HFFc6 (cell line): ENCODE measurements around the gene CMTM1. TPM values are rescaled to one million over a fixed set of nuclear protein-coding genes. Genes with fewer than 3 reads are reported as not detected.
A peak's percentile ranks its signal among the peaks of the same experiment; 100 is the strongest.

Source experiments
- DNase-seq: peaks from one replicate; pipeline ENCODE4 v3.0.0-alpha.2; 2018
- H3K27ac Mint-ChIP-seq: 2 replicates; pipeline ENCODE4 v1.8.0; 2020; ENCODE audit warnings: mild to moderate bottlenecking, mixed read lengths
- H3K27me3 Mint-ChIP-seq: 2 replicates; pipeline ENCODE4 v1.8.0; 2021; ENCODE audit warnings: mild to moderate bottlenecking, moderate library complexity, mixed read lengths; ENCODE audit not compliant: insufficient read depth
- H3K36me3 Mint-ChIP-seq: 2 replicates; pipeline ENCODE4 v1.8.0; 2021; ENCODE audit warnings: low read depth, mixed read lengths
- H3K4me1 Mint-ChIP-seq: 2 replicates; pipeline ENCODE4 v1.8.0; 2020; ENCODE audit warnings: low read depth, mixed read lengths
- H3K4me3 Mint-ChIP-seq: 2 replicates; pipeline ENCODE4 v1.8.0; 2020; ENCODE audit warnings: mild to moderate bottlenecking, moderate library complexity, mixed read lengths
- H3K9me3 Mint-ChIP-seq: 2 replicates; pipeline ENCODE4 v1.8.0; 2020; ENCODE audit warnings: mild to moderate bottlenecking, mixed read lengths
- total RNA-seq, 6 experiments: library from RNA; stranded (reverse); fragmentation: NEBNext Ultra II Directional; extraction: Animal tissue kit (Norgen Biotek cat#: 25700); gene quantifications; 2 replicates in 1 of 6; 3 replicates in 5 of 6; pipeline ENCODE4 v1.2.3, GENCODE V29; 2021
- TF ChIP-seq, protein P1 (sequence below): fragments of 200-600 bp; sonication (generic); IDR thresholded peaks from 2 replicates; pipeline ENCODE4 v1.5.0; 2021; ENCODE audit warnings: antibody characterized with exemption, mild to moderate bottlenecking

CMTM1 gene
- total RNA-seq, 6 experiments from 2014 or later, result 4.2 to 5.5 (median 4.9) TPM

DNA sequence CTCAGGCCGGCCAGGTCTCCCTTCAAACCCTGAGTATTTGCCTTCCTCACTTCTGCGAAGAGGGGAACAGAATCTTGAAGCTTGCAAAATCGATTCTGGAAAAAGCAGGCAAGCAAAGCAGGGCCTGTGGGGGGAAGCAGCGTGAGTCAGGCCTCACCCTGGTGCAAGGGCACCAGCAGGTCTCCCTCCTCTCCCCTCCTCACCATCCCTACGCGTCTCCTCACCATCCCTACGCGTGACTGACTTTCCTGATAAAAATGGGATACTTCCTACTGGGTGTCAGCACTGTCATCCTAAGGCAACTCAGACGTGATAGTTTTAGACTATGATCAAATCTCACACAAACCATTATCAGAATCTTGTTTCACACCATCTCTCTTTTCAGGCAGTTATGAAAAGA is 50.4 kb downstream of the CMTM1 start:
- TF ChIP-seq, protein P1, sequence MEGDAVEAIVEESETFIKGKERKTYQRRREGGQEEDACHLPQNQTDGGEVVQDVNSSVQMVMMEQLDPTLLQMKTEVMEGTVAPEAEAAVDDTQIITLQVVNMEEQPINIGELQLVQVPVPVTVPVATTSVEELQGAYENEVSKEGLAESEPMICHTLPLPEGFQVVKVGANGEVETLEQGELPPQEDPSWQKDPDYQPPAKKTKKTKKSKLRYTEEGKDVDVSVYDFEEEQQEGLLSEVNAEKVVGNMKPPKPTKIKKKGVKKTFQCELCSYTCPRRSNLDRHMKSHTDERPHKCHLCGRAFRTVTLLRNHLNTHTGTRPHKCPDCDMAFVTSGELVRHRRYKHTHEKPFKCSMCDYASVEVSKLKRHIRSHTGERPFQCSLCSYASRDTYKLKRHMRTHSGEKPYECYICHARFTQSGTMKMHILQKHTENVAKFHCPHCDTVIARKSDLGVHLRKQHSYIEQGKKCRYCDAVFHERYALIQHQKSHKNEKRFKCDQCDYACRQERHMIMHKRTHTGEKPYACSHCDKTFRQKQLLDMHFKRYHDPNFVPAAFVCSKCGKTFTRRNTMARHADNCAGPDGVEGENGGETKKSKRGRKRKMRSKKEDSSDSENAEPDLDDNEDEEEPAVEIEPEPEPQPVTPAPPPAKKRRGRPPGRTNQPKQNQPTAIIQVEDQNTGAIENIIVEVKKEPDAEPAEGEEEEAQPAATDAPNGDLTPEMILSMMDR, result no peak
- DNase-seq, result no peak
- Mint-ChIP-seq H3K27ac (no peak overlapping the region), H3K4me3 (no peak overlapping the region), H3K27me3 (no peaks in the 10 kb centered on the region; the same call in none of the 2 replicates), H3K9me3 (no peaks in the 10 kb centered on the region), H3K4me1 (peaks cover 51% of the 10 kb centered on the region), H3K36me3 (peaks cover 13% of the 10 kb centered on the region; the same call in 1 of the 2 replicates)

DNA sequence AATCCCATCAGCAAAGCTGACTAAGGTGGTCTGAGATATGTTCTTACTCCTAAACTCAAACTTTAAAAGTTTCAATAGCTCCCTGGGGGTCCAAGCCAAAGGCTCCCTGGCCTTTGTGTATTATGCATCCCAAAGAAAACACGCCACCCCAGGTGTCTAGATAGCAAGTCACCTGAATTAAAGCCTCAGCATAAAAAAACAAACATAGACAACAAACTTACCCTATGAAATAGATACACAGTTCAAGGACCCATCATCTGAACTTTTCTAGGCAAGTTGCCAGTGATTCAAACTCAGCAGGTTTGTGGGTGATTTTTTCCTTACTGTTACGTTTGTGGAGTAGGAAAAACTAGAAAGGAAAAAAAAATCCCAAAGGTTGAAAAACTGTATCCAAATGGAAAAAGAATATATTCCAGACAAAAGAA is 50.8 kb downstream of the CMTM1 start:
- peaks cover 1% of the 10 kb centered on the region for H3K27me3 Mint-ChIP-seq
- H3K4me3 Mint-ChIP-seq, result no peak overlapping the region
- no peak for DNase-seq
- TF ChIP-seq, protein P1, result no peak
- H3K4me1 Mint-ChIP-seq, result peaks cover 53% of the 10 kb centered on the region
- H3K36me3 Mint-ChIP-seq, result peaks cover 13% of the 10 kb centered on the region; the same call in 1 of the 2 replicates
- H3K9me3 Mint-ChIP-seq, result no peaks in the 10 kb centered on the region
- no peak overlapping the region for H3K27ac Mint-ChIP-seq

DNA sequence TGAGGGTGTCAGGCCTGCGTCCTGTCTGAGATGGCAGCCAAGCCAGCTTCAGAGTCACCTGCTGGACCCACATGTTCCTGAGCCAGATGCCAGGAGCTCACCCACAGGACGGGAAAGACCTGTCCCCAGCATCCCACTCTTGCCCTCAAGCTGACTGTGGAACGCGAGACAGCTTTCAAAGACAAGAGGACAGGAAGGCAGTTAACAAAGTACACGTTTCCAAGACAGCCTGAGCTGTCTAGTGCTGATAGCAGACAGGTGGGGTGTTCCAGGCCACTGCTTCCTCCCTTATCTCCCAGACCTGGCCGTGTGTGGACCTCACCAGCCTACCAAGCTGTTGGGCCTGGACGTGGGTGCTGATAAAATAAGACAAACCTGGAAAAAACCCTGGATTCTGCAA is 51.5 kb downstream of the CMTM1 start:
- Mint-ChIP-seq H3K9me3 (no peaks in the 10 kb centered on the region), H3K4me3 (no peak overlapping the region), H3K4me1 (peaks cover 53% of the 10 kb centered on the region), H3K27ac (no peak overlapping the region), H3K27me3 (peaks cover 1% of the 10 kb centered on the region), H3K36me3 (peaks cover 18% of the 10 kb centered on the region)
- DNase-seq, result no peak
- TF ChIP-seq, protein P1, result no peak

DNA sequence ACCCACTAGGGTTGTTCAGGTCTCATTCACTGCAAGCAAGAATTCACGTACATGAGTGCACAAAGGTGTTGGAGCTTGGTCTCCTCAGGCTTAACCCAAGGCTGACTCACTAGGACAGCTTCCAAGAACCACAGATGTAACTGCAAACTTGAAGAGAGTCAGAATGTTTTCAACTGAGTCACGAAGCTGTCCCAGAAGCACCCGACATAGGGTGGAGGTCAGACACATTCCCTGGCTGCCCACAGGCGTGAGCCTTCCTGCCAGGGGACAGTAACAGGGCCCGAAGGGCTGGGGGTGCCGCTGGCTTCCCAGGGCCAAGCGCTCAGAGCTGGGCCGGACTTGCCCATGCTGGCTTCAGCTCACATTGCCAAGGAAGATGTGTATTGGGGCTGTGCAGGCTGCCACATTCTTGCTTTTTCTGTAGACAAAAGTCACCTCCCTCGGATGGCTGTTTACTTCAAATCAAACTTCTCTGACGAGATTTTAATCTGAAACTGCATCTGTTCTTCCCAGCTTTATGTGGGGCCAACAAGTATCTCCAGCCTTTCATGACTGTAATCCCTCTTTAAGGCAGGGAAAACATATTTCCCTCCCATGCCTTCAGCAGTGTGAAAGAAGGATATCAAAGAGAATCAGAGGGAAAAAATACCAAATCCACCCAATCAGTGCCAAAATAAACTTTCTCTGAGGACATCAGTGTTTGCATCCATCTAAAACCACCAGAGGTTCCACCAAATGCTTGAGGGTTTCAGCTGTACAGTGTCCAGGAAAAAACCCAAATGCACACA is 52.5 kb downstream of the CMTM1 start:
- no peaks in the 10 kb centered on the region for H3K9me3 Mint-ChIP-seq
- peaks cover 1% of the 10 kb centered on the region for H3K27me3 Mint-ChIP-seq
- peaks cover 18% of the 10 kb centered on the region for H3K36me3 Mint-ChIP-seq
- H3K4me3 Mint-ChIP-seq, result peak overlapping the region; percentile 66
- DNase-seq, result peak; percentile 96
- TF ChIP-seq, protein P1, result no peak
- peaks cover 53% of the 10 kb centered on the region for H3K4me1 Mint-ChIP-seq
- H3K27ac Mint-ChIP-seq, result peak overlapping the region; percentile 87

DNA sequence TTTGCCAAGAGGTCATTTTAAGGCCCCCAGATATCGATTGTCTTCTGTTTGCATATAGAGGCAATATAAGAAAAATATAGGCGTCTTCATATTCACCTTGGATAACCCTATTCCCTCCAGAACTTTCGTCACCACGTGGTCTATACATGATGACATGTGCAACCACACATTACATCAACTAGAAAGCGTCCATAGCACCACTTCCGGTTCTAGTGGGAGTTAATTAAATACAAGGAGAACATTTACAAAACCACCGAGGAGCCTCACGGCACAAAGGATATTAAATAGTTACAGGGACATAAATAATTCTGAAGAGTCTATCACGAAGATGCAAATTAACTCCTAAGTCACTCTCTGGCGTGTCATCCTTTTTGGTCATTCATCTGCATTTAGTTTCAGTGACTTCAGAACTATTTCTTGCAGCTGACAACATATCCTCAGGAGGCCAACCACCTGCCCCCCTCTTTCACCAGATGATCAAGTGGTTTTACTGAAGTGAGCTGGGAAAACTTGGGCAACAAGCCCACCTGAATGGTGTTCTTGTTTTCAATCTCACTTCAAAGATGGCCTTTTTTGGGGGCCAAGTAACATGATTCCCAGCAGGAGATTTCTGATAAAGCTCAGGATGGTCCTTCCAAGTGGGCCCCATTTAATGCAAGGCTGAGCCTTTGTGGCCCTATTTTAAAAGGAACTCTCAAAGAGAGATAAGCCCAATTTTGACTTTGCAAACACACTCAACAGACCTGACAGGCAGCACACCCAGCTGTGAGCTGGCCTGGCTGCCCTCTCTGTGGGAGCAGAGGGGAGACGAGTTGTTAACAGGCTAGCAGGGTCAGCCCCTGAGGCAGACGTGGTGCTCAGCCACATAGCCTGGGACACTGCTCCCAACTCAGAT is 53.5 kb downstream of the CMTM1 start:
- Mint-ChIP-seq H3K4me3 (peak overlapping the region; percentile 66), H3K9me3 (no peaks in the 10 kb centered on the region), H3K27ac (peak overlapping the region; percentile 87), H3K4me1 (peaks cover 53% of the 10 kb centered on the region), H3K27me3 (peaks cover 1% of the 10 kb centered on the region), H3K36me3 (peaks cover 16% of the 10 kb centered on the region)
- peak; percentile 50 for DNase-seq
- TF ChIP-seq, protein P1, result no peak
